GM19438 (cell line): ENCODE measurements around the gene SPAAR.
"Not testable (repeated sequence)": the region's sequence is repeated elsewhere in the genome, so short reads cannot be mapped to it uniquely, and the experiment has no call there.

Experiments used
- ATAC-seq: cut with Tn5 transposase; IDR thresholded peaks from one replicate; pipeline ENCODE4 v1.9.1; 2021; ENCODE audit warnings: low read depth; ENCODE audit not compliant: unreplicated experiment

The SPAAR gene

GRCh38 chr9:35919212-35920008, 10.1 kb downstream of the SPAAR start:
- ATAC-seq: no peak

GRCh38 chr9:35920051-35920620, 10.8 kb downstream of the SPAAR start:
- ATAC-seq: no peak

- no peak for ATAC-seq
Measured at GRCh38 chr9:35923598-35923926, 14.3 kb downstream of the SPAAR start.

- ATAC-seq: no peak
Measured at GRCh38 chr9:35923927-35924763, 14.9 kb downstream of the SPAAR start.

GRCh38 chr9:35928591-35929452, 19.5 kb downstream of the SPAAR start:
- no peak for ATAC-seq

GRCh38 chr9:35929453-35929718, 20.1 kb downstream of the SPAAR start:
- ATAC-seq: no peak

- no peak for ATAC-seq
Measured at GRCh38 chr9:35930521-35930920, 21.2 kb downstream of the SPAAR start.

- no peak for ATAC-seq
Measured at GRCh38 chr9:35930989-35931388, 21.7 kb downstream of the SPAAR start.

- ATAC-seq: no peak
Measured at GRCh38 chr9:35932735-35933134, 23.4 kb downstream of the SPAAR start.

GRCh38 chr9:35933550-35934067, 24.3 kb downstream of the SPAAR start:
- ATAC-seq: no peak

GRCh38 chr9:35934069-35934468, 24.8 kb downstream of the SPAAR start:
- ATAC-seq: not testable (repeated sequence)

- no peak for ATAC-seq
Measured at GRCh38 chr9:35935261-35935660, 26.0 kb downstream of the SPAAR start.

- no peak for ATAC-seq
Measured at GRCh38 chr9:35935755-35936509, 26.6 kb downstream of the SPAAR start.

- no peak for ATAC-seq
Measured at GRCh38 chr9:35937227-35937626, 27.9 kb downstream of the SPAAR start.

GRCh38 chr9:35938474-35939356, 29.4 kb downstream of the SPAAR start:
- no peak for ATAC-seq

- ATAC-seq: no peak
Measured at GRCh38 chr9:35939679-35940250, 30.5 kb downstream of the SPAAR start.

- no peak for ATAC-seq
Measured at GRCh38 chr9:35940458-35941407, 31.4 kb downstream of the SPAAR start.

- ATAC-seq: no peak
Measured at GRCh38 chr9:35942286-35942685, 33.0 kb downstream of the SPAAR start.
